HG03558 (cell line): Measurements from ENCODE around the gene GALNT13.

Experiments used
- ATAC-seq: cut with Tn5 transposase; IDR thresholded peaks from one replicate; pipeline ENCODE4 v1.9.1; 2021; ENCODE audit warnings: moderate number of reproducible peaks; ENCODE audit not compliant: unreplicated experiment; ENCODE audit errors: extremely low read depth

Gene GALNT13

DNA sequence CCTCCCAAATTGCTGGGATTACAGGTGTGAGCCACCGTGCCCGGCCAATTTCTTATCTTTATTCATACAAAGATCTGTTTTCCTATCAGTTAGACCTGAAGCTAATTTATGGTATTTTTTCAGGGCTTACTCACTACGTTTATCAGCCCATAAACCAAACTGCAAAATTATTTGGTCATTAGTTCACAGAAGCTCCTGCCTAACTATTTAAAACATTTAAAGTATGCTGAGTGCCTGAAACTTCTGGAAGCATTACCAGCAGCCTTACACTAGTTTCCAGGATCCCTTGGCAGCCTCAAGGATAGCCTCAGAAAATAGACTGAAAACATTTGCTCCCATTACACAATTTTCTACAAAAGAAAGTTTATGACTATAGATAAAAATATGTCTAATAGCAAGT, 68.8 kb downstream of the GALNT13 start:
- ATAC-seq, result no peak

DNA sequence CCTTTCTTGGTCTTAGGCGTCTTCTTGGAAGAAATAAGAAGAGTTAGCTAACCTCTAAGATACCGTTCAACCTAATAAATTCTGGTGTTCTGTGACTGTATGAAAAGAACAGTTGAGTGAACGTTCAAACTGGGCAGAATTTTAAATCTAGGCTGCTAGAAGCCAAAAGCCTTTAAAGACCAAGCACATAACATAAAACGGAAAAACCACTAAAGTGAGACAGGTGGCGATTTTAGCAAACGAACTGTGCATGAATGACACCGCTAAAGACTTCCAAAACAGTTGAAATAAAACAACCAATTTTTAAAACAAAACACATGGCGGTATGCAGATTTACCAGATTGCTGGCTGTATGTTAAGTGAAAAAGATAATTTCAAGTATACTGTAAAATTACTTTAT, 73.1 kb downstream of the GALNT13 start:
- no peak for ATAC-seq

DNA sequence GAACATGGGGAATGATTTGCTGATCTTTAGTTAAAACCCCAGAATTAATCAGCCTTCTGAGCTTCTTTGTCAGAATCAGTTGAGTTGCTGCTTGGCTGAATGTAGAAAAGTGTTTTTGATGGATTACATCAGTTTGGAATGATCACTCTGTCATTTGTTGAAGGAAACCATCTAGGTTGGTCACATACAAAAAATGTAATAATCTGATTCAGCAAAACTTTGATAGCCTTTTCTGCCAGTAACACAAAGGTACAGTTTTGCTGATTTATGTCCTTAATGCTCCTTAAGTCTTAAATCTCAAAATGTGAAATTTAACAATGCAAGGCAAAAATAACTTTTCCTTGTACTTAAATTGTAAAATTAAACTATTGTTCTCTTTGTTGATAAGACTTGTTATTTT, 74.3 kb downstream of the GALNT13 start:
- no peak for ATAC-seq

DNA sequence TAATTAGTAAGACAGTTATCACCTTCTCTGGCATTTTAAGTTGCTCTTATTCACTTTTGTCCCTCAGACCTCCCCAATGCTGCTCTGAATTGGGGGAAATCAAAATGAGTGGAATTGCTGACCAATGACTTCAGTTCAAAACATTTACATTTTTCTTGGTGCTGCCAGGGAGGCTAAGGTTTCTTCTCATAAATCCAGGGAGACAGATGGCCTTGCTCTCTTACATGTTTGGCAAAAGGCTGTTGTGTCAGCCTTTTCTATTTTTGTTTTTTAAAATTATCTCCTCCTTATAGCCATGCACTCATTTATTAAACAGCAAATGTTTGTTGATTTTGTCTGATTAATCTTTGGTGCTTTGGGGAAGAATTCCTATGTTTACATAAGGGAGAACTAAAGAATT, 82.0 kb downstream of the GALNT13 start:
- ATAC-seq, result no peak

DNA sequence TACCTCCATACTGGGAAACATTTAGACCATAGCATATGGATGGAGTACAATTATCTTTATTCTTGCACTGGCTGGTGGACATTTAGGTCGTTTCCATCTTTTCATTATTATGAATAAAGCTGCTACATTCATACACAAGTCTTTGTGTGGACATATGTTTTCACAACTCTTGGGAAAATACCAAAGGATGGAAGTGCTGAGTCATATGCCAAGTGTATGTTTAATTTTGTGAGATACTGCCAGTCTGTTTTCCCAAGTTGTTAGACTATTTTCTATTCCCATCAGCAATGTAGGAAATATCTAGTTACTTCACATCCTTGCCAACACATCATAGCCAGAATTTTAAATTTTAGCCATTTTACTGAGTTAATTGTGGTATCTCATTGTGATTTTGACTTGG, 91.5 kb downstream of the GALNT13 start:
- no peak for ATAC-seq

DNA sequence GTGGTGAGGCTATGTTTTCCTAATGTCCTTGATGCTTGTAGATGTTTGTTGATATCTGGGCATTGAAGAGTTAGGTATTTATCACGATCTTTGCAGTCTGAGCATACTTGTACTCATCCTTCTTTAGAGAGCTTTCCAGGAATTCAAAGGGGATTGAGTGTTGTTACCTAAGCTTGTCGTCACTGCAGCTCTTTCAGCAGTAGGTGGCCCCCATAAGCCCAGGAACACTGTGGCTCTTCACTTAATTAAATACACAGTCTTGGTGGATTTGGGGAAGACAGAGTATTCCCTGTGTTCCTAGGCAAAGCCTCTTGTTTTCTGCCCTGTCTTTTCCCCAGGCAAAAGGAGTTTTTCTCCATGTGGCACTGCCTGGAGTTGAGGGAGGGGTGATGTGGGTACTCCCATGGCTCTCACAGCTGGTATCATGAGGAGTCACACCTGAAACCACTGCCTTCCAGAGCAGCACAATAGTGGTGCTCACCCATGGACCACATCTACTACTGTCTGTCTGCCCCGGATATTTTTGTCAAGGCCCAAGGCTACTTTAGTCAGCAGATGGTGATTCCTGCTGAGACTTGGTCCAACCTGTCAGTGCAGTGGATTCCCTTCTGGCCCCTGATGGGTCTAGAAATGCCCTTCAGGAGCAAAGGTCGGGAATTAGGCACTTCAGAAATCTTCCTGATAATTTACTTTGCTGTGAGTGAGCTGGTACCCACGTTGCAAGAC, 95.7 kb downstream of the GALNT13 start:
- no peak for ATAC-seq

DNA sequence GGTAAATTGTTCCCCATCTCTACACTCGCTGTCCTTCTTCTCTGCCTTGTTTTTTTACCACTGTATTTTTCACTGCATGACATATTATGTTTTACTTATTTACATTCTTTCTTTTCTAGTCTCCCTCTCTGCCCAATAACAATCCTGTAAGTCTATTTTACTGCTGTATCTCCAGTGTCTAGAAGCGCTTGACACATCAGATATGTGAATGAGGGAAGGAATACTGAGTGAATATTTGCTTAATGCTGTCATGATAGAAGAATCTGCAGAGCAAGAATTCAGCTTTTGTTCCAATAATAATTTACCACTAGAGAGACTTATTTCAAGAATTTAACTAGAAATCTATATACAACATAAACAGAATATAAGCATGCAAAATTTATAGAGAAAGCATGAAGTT, 99.5 kb downstream of the GALNT13 start:
- no peak for ATAC-seq

DNA sequence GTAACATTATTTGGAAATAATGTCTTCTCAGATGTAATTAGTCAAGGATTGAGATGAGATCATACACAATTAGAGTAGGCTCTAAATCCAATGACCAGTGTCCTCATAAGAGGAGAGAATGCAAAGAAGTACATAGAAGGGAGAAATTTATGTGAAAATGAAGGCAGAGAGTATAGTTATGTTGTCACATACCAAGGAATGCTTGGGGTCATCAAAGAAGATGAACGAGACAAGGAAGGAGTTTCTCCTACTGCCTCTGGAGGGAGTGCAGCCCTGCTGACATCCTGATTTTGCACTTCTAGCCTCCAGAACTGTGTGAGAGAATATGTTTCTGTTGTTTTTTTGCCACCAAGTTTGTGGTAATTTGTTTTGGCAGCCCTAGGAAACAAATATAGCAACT, 100.1 kb downstream of the GALNT13 start:
- ATAC-seq, result no peak

DNA sequence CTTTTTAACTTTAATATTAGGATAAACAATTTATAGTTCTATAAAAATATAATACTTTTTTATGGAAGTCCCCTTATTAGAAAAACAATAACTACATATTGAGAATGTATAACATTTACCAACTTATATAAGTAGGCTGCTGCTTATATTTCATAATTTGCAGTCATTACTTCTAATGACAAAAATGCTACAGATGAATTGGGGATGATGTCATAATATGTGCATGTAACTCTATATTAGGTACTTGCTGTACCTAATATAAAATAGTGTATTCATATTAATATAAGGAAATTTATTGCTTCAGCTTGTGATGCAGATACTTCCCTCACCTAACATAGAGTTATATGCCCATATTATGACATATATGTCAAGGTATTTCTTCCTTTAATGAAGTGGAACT, 100.7 kb downstream of the GALNT13 start:
- ATAC-seq, result no peak

DNA sequence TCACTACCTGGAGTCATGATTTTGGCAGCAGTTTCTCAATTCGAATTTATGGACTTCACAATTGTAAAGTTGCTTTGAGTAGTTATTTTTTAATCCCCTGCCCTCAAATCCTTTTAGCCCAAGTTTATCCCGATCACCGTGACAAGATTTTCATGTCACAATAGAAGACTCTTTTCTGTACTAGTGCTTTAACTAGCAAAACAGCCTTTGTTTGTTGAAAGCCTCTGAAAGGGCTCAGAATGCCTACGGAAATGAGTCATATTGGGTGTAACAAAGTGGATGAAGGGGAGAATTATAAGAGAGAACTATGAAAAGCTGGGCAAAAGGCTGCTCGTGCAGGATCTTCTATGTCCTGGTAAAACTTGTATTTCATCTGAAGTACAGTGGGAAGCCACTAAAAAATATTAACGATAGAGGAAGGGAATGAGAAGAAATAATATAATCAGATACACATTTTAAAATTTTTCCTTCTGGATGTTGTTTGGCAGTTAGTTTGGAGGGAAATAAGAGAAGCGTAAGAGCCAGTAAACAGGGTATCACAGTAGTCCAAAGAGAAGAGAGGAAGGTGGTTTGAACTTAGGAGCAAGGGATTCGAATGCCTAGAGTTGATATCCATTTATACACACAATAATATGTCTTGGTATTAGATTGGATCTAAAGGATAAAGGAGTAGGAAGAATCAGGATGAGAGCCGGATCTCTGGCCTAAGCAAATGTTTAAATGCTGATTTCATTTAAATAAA, 114.9 kb downstream of the GALNT13 start:
- no peak for ATAC-seq

DNA sequence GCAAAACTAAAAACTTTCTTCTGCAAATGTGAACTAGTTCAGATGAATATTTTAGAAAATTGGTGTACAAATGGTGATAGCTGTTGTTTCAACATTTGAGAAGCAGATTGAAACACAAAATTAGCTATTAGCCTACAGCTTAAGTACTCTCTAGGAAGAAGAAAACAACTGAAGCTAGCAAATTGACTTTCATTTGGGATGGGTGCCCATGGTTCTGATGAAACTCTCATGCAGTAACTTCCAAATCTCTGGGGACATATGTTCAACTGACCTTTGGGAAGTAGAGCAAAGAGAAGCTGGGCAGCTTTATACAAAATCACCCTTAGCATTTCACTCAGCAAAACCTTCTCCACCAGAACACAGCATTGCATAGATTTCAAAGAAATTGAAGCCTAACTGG, 119.0 kb downstream of the GALNT13 start:
- no peak for ATAC-seq

DNA sequence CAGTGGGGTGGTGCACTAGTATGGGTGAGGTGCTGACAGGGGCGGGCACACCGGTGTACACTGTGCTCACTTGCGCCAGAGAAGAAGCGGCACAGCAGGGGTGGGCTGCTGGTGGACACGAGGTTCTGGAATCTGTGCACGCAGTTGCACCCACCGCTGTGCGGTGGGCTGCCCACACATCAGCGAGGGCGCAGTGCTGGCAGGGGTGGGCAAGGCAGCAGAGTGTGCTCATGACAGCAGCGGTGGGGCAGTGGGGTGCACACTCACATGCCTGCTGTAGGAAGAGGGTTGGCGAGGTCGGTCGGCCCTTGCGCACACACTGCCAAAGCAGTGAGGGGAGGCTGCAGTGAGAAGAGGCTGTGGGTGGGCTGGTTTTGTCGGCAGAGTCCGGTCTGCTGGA, 141.8 kb downstream of the GALNT13 start:
- no peak for ATAC-seq

DNA sequence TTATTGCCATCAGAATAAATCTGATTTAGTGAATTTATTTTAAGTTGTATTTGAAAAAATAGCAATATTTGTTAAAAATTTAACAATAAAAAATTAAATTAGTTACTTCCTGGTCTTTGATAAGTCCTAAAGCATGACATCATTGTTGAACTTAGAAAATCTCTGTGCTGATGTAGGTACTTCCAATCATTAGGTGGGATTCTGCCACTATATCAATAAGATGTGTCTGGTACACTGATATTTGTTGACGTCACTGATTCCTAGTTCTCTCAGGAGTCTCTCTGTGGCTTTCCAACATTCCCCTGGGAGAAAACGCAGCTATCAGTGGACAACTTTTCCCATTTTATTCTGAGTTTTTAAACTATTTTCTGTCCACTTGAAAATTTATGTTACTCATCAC, 143.5 kb downstream of the GALNT13 start:
- no peak for ATAC-seq

DNA sequence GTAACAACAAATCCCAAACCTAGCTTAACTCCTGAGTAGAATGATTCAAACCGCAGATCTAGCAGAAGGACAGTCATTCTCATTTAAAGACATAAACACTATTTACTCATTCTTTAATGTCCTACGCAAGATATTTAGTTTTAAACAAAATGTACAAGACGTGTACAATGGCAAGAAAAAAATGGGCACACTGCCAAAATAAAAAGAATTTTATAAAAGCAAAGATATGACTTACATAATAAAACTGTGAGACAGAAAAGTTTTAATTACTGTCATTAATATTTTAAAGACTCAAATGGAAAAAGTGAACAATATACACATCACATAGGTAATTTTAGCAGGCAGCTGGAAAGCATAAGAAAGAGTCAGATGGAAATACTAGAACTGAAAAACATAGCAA, 157.8 kb downstream of the GALNT13 start:
- no peak for ATAC-seq

DNA sequence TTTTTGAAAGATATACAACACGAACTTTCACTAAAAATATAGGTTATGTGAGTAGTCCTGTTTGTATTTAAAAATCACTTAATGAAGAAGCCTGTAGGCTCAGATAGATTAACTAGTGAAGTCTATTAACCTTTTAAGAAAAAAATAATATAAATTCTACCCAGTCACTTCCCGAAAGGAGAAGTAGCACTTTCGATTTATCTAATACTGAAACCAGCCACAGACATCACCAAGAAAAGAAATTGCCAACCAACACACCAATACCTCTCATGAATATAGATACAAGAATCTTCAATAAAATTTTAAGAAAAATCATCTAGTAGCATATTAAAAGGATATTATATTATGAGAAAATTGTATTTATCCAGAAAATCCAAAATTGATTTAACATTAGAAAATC, 160.5 kb downstream of the GALNT13 start:
- ATAC-seq, result no peak

DNA sequence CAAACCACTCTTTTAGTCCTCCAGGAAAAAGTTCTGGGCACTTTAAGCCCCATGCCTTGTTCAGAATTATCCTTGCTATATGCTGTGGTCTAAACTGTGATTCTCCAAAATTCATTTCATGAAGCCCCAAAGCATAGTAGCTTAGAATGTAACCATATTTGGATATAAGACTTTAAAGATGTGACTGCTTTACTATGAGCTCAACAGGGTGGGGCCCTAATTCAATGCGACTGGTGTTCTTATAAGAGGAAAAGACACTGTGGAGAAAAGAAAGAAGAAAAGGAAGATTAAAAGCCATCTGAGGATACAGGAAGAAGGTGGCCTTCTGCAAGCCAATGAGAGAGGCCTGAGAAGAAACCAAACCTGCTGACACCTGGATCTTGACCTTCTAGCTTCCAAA, 174.8 kb downstream of the GALNT13 start:
- ATAC-seq, result no peak

DNA sequence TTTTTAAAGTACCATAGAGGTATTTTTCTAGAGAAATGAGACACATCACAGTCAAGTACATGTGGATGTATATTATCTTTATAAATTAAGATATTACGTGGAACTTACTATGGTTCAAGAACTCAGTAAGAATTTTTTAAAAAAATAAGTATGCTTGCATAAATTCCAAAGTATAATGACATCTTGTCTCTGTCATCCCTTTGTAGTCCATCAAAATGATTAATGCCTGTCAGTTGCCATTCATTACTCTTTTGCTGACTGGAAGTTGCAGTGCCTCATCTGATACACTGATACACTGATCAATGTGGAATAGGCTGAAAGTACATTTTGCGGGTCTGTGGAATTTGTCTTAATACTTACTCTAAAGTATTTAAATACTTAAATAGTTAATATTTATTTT, 177.2 kb downstream of the GALNT13 start:
- ATAC-seq, result no peak

DNA sequence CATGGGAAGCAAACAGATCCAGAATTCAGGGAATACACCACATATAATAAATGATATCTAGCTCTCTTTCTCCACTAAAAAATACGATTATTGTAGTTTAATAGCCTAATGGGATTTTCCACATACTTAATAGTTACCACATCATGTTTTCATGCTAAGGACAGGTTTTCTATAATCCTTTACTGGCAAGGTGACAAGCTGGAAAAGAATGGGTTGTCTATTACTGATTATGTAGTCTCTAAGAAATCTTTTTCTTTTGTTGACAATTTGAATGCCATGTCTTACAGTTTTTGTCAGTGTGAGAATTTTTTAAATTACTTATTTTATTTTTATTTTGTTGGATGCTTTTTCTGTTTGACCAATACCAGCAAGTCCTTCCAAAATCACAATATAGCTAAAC, 177.8 kb downstream of the GALNT13 start:
- no peak for ATAC-seq

DNA sequence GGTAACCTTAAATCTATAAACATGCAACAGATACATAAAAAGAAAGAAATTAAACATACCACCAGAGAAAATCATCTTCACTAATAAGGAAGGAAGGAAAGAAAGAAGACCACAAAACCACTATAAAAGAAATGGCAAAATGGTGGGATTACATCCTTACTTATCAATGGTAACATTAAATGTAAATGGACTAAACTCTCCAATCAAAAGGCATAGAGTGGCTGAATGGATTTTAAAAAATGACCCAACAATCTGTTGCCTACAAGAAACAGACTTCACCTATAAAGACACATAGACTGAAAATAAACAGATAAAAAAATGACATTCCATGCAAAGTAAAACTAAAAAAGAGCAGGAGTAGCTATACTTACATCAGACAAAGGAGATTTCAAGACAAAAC, 195.4 kb downstream of the GALNT13 start:
- ATAC-seq, result no peak

DNA sequence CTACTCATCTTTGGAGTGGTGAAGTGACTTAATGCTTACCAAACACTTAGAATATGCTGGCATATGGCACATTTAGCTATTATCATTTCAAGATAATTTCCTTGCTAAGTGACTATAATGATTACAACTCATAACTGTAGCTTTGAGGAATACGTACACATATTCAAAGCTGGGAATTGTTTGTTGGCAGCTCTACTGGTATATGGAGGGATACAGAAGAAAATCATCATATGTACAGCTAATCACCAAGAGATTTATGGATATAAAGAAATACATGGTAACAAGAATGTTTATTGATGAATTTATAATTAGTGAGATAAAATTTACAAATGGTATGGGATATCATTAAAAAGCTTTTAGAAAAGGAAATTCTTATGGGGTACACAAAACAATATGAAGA, 207.2 kb downstream of the GALNT13 start:
- ATAC-seq, result no peak

DNA sequence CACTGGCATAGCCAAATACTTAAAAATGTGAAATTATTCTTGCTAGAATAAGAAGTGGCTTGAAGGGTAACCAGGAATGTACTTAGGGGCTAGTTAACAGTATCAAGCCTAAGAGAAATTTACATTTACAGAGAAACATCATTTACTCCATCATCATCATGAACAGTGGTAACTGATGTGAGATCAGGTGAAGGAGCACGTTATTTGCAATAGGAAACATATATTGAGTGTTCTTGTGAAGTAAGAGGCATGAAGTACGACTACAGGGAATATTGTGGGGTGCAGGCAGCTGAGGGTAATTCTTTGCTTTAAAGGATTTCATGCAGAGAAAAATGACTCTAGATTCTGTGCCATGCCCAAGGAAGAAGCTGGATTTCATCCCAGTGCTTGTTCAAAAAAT, 220.8 kb downstream of the GALNT13 start:
- no peak for ATAC-seq

DNA sequence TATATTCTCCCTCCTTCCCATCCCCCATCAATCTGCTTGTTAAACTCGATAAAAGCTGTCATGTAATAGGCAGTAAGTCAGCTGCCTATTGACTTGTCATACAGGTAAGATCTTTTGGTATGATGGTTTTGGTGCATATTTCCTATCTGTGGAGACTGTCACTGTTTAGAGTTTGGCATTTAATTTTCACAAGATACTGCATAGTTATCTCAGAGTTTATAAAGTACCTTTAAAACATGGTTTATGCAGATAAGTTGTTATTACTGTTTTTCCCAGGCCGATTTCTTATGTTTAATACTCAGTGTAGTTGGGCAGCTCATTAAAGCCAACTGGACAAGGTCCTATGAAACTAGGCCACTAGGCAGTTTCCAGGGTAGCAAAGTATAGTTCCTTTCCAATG, 222.1 kb downstream of the GALNT13 start:
- no peak for ATAC-seq
